ENCODE measurements around the gene HSPB7.
"Not testable (repeated sequence)": the region's sequence is repeated elsewhere in the genome, so short reads cannot be mapped to it uniquely, and the experiment has no call there.

GRCh38 chr1:16029003-16029268 is 11.1 kb upstream of the HSPB7 start:
- TF ChIP-seq CTCF (conservative IDR thresholded peaks at IDR 0.05; ENCODE audit: low read length); EZH2phosphoT487 (IDR thresholded peaks at IDR 0.05; ENCODE audit: borderline replicate concordance): not testable (repeated sequence)

Data from Loucy (cell line).